HG03457 (cell line): Measurements from ENCODE around the gene USH1C.

ENCODE experiments used
- ATAC-seq: cut with Tn5 transposase; IDR thresholded peaks from one replicate; pipeline ENCODE4 v1.9.1; 2021; ENCODE audit warnings: moderate number of reproducible peaks; ENCODE audit not compliant: unreplicated experiment

USH1C gene

GRCh38 chr11:17528906-17529843, 15.0 kb downstream of the USH1C start:
- no peak for ATAC-seq

GRCh38 chr11:17528181-17528691, 16.0 kb downstream of the USH1C start:
- no peak for ATAC-seq

- no peak for ATAC-seq
Observed at GRCh38 chr11:17527628-17527995, 16.6 kb downstream of the USH1C start.

GRCh38 chr11:17526931-17527627, 17.1 kb downstream of the USH1C start:
- ATAC-seq = no peak

- no peak for ATAC-seq
Observed at GRCh38 chr11:17526326-17526725, 17.9 kb downstream of the USH1C start.

- no peak for ATAC-seq
Observed at GRCh38 chr11:17525570-17525969, 18.6 kb downstream of the USH1C start.

GRCh38 chr11:17524221-17524620, 20.0 kb downstream of the USH1C start:
- no peak for ATAC-seq

GRCh38 chr11:17522655-17523054, 21.6 kb downstream of the USH1C start:
- no peak for ATAC-seq

GRCh38 chr11:17521106-17521900, 22.9 kb downstream of the USH1C start:
- ATAC-seq = no peak

- no peak for ATAC-seq
Observed at GRCh38 chr11:17519061-17519885, 24.9 kb downstream of the USH1C start.

GRCh38 chr11:17518366-17518765, 25.9 kb downstream of the USH1C start:
- no peak for ATAC-seq

GRCh38 chr11:17517186-17517585, 27.0 kb downstream of the USH1C start:
- ATAC-seq = no peak

- ATAC-seq = no peak
Observed at GRCh38 chr11:17516551-17517150, 27.6 kb downstream of the USH1C start.

GRCh38 chr11:17515443-17516176, 28.6 kb downstream of the USH1C start:
- ATAC-seq = no peak

- no peak for ATAC-seq
Observed at GRCh38 chr11:17514476-17514875, 29.7 kb downstream of the USH1C start.

- no peak for ATAC-seq
Observed at GRCh38 chr11:17513853-17514252, 30.4 kb downstream of the USH1C start.

- ATAC-seq = no peak
Observed at GRCh38 chr11:17512101-17512500, 32.1 kb downstream of the USH1C start.

- no peak for ATAC-seq
Observed at GRCh38 chr11:17511571-17511970, 32.6 kb downstream of the USH1C start.

- ATAC-seq = no peak
Observed at GRCh38 chr11:17510507-17511206, 33.6 kb downstream of the USH1C start.
